Measurements from ENCODE around the gene MOB3B.

GRCh38 chr9:27529316-27530278 lies at the start of gene MOB3B:
- TF ChIP-seq, protein P1, sequence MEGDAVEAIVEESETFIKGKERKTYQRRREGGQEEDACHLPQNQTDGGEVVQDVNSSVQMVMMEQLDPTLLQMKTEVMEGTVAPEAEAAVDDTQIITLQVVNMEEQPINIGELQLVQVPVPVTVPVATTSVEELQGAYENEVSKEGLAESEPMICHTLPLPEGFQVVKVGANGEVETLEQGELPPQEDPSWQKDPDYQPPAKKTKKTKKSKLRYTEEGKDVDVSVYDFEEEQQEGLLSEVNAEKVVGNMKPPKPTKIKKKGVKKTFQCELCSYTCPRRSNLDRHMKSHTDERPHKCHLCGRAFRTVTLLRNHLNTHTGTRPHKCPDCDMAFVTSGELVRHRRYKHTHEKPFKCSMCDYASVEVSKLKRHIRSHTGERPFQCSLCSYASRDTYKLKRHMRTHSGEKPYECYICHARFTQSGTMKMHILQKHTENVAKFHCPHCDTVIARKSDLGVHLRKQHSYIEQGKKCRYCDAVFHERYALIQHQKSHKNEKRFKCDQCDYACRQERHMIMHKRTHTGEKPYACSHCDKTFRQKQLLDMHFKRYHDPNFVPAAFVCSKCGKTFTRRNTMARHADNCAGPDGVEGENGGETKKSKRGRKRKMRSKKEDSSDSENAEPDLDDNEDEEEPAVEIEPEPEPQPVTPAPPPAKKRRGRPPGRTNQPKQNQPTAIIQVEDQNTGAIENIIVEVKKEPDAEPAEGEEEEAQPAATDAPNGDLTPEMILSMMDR (conservative IDR thresholded peaks at IDR 0.05; ENCODE audit: low read depth, low read length): peak; percentile 62
- TF ChIP-seq EZH2 (IDR thresholded peaks at IDR 0.05; ENCODE audit: borderline replicate concordance, low read depth, low read length, poor library complexity, severe bottlenecking): no peak
